CMK (cell line): ENCODE measurements around the gene FANCL.
"Not testable (repeated sequence)": the region's sequence is repeated elsewhere in the genome, so short reads cannot be mapped to it uniquely, and the experiment has no call there.

ENCODE experiments used
- DNase-seq: peaks from one replicate; pipeline ENCODE4 v3.0.0-alpha.2; 2010; ENCODE audit warnings: low read depth

The FANCL gene

GRCh38 chr2:58240670-58241545 lies at the start of gene FANCL:
FANCL (minus strand) TSS chr2:58241325; CDS start chr2:58241313, 12 bp downstream.
- DNase-seq = peak; percentile 67

GRCh38 chr2:58289029-58289428 lies 47.9 kb upstream of the FANCL start:
- no peak for DNase-seq

GRCh38 chr2:58283931-58284330 lies 42.8 kb upstream of the FANCL start:
- DNase-seq = no peak

GRCh38 chr2:58275144-58275543 lies 34.0 kb upstream of the FANCL start:
- DNase-seq = not testable (repeated sequence)

DNA sequence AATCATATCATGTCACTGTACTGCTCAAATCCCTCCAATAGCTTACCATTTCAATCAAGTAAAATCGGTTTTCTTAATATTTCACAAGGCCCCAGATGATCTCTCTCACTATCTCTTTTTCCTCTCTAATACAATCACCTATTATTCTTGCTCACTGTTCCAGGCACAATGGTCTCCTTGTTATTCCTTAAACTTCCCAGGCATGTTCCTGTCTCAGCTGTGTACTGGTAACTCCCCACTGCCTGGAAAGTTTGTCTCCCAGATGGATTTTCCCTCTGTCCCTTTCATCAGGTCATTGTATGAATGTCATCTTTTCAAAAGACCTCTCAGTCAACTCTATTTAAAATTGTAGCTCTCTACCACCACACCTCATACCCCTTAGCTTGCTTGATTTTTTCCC lies 30.7 kb upstream of the FANCL start:
- no peak for DNase-seq

- DNase-seq = no peak
Measured at GRCh38 chr2:58268685-58269084, 27.6 kb upstream of the FANCL start.

- DNase-seq = no peak
Measured at GRCh38 chr2:58266211-58266610, 25.1 kb upstream of the FANCL start.

- DNase-seq = no peak
Measured at GRCh38 chr2:58261209-58261608, 20.1 kb upstream of the FANCL start.

- DNase-seq = not testable (repeated sequence)
Measured at GRCh38 chr2:58258456-58258855, 17.3 kb upstream of the FANCL start.

- not testable (repeated sequence) for DNase-seq
Measured at GRCh38 chr2:58251331-58252201, 10.4 kb upstream of the FANCL start.

DNA sequence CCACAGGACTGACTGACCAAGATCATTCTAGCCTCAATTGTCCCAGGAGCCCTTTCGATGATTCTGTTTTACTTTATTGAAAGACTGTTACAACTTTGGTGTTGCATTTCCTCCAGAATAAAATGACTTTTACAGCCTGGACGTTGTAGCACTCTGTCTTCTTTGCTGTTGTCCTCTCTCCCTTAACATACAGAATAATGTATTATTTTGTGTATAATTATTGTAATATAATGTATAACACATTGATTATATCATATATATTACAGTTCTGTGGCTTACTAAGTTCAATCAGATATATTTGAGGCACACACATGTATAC lies 380 bp upstream of the FANCL start:
- DNase-seq = no peak

DNA sequence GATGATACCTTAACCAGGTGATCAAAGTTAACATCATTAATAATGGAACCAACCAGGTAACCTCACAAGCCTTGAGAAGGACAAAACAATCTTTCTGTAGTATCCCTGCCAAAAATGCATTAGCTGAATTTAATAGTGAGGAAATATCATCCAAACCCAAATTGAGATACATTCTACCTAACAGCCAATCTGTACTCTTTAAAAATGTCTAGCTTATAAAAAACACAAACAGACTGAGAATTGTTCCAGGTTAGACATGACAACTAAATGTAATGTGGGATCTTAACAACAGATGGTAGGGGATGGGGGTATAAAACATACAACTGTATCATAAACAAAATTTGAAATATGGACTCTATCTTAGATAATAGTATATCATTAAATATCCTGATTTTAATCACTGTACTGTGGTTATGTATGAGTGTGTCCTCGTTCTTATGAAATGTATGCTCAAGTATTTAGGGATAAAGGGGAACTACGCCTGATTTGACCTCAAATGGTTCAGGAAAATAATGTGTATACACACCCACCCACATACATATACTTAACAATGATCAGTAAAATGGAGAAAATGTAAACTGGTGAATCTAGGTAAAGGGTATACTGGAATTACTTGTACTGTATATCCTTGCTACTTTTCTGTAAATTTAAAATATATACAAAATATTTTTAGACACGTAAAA lies 1.7 kb downstream of the FANCL start:
- no peak for DNase-seq

DNA sequence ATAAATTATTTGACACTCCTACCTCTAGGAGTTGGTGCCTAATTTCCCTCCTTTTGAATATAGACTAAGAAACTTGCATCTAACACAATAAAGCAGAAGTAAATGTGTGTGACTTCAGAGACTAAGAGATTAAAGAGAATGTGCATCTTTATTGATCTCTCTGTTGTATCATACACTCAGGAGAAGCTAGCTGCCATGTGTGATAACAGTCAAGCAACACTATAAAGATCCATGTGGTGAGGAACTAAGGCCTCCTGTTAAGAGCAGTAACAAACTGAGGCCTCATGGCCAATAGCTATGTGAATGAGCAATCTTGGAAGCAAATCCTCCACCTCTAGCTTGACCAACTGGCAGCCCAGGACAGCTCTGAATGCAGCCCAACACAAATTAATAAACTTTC lies 3.4 kb downstream of the FANCL start:
- DNase-seq = no peak

DNA sequence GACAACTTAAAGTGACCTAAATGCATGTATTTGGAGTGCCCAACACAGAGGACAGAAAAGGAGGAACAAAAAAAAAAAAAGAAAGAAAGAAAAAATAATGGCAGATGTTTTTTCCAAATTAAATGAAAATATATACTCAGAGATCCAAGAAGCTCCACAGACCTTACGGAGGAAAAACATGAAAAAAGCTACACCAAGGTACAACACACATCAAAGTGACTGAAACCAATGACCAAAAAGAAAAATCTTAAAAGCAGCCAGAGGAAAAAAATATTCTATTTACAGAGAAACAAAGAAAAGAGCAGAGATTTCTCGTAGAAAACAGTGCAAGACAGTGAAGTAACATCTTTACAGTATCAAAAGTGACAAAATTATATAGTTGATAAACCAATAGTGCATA lies 5.1 kb downstream of the FANCL start:
- DNase-seq = no peak

- DNase-seq = no peak
Measured at GRCh38 chr2:58235170-58235569, 6.0 kb downstream of the FANCL start.

DNA sequence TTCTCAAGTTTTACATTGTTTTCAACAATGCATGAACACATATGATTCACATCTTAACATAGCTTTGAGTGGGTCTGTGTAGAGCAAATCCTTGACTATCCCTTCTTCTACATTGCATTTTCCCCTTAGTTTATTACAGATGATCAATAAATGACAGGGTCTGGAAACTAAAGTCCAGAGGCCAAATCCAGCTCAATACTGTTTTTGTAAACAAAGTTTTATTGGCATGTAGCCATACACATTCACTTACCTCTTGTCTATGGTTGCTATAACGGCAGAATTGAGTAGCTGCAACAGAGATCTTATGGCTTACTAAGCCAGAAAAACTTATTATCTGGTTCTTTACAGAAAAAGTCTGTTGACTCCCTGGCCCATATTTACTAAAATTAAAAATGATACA lies 12.8 kb downstream of the FANCL start:
- DNase-seq = no peak

DNA sequence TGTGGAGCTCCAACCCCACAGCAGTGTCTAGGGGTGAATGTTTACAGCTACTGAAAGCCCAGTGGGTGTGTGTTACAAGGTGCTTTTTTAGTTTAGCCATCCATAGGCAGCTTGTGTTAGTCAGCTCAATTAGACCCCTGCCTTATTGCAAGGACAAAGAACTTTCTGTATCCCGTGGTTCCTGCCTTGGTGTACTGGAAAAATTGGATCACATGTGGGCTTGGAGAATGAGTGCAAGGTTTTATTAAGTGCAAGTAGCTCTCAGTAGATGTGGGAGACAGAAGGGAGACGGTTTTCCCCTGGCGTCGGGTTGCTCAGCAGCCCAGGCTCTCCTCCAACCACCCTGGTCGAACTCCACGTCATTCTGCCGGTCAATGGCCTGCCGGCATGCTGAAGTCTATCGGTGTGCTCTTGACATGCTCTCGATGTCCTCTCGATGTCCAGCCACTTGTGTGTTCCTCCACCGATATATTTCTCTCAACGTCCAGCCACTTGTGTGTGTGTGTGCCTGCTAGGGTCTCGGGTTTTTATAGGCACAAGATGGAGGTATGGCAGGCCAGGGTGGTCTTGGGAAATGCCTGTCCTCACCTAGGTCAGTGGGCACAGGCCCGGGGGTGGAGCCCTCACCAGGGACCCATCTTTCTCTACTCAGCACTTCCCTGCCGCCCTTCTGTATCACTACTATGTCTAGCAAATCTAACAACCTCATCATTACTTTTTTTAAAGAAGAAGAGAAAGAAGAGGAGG lies 13.8 kb downstream of the FANCL start:
- DNase-seq = no peak

GRCh38 chr2:58221909-58222308 lies 19.2 kb downstream of the FANCL start:
- no peak for DNase-seq

- DNase-seq = no peak
Measured at GRCh38 chr2:58215429-58215828, 25.7 kb downstream of the FANCL start.

GRCh38 chr2:58210951-58211568 lies 30.1 kb downstream of the FANCL start:
- not testable (repeated sequence) for DNase-seq

- DNase-seq = no peak
Measured at GRCh38 chr2:58207189-58207588, 33.9 kb downstream of the FANCL start.
